Keratinocyte (primary cell): ENCODE data around the gene PTPRR.

Experiments
- CTCF ChIP-seq, 3 experiments: IDR thresholded peaks in 1 of 3; conservative IDR thresholded peaks in 1 of 3; optimal IDR thresholded peaks in 1 of 3; 2 replicates in 2 of 3; 3 replicates in 1 of 3; pipeline versions ENCODE3 to v1.5.1; 2011; ENCODE audit warnings: low read length in 3 of 3, mild to moderate bottlenecking in 3 of 3, moderate library complexity in 2 of 3, control low read depth in 1 of 3, inconsistent platforms in 1 of 3; ENCODE audit not compliant: insufficient read depth in 2 of 3; ENCODE audit errors: extremely low read depth in 1 of 3
- EZH2 ChIP-seq: IDR thresholded peaks from one replicate; pipeline ENCODE4 v1.6.1; 2012; ENCODE audit warnings: inconsistent platforms, mild to moderate bottlenecking, low read length, moderate library complexity

- no peak for TF ChIP-seq CTCF (optimal IDR thresholded peaks at IDR 0.05 in 1 of 3, IDR thresholded peaks at IDR 0.05 in 1 of 3, conservative IDR thresholded peaks at IDR 0.05 in 1 of 3; ENCODE audit: extremely low read depth in 1 of 3, insufficient read depth in 2 of 3, low read length in 3 of 3)
- TF ChIP-seq EZH2 = no peak
Observed at GRCh38 chr12:70598467-70599193, 321.9 kb downstream of the PTPRR start.
